ENCODE results near the gene UNC13D. TPM values are rescaled to one million over a fixed set of nuclear protein-coding genes. Genes with fewer than 3 reads are reported as not detected.

UNC13D gene
- total RNA-seq, 2 experiments from 2014 or later: 161 to 182 TPM

DNA sequence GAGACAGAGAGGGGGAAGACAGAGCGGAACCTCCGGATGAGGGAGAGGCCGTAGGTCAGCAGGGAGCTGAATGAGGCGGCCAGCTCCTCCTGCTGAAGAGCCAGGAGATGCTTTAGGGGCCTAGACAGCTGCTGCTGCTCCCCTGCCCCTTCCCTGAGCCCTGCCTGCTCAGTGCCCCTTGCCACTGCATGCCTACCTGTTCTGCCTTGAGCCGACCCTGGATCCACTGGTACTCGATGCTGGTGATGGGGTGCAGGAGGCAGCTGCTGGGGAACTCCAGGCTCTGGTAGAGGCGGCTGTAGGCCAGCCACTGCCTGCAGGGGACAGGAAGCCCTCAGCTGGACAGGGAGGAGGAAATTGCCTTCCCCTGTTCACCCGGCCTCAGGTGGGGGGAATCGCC is 7.6 kb downstream of the UNC13D start:
- H3K9me3 Mint-ChIP-seq: no peaks in the 10 kb centered on the region
- no peak overlapping the region for H3K4me3 Mint-ChIP-seq
- ChIA-PET POLR2A (no interaction called here), CTCF (interaction anchor here (0.5 to 5.2 kb wide), 6 partner anchors 10 to 470 kb away, joined by 3 to 48 read pairs (median 3); partner anchors contain the start of gene UNC13D)
- peaks cover 47% of the 10 kb centered on the region for H3K36me3 Mint-ChIP-seq (ENCODE audit: low read depth)
- no peak for DNase-seq
- H3K27me3 Mint-ChIP-seq: no peaks in the 10 kb centered on the region
- H3K4me1 Mint-ChIP-seq: peaks cover 30% of the 10 kb centered on the region
- H3K27ac Mint-ChIP-seq: no peak overlapping the region

DNA sequence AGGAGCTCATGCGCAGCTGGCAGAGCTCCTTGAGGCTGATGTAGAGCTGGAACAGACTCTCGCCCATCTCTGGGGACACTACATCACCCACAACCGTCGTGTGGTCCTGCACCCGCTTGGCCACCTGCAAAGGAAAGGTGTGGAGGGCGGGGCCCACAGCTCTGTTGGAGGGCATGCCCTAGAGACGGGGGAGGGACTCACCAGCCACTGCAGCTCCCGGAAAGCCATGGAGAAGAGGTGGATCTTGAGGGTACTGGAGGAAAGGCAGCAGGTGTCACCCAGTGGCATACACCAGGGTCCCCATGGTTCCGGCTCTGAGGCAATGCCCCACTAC is 8.6 kb downstream of the UNC13D start:
- peaks cover 30% of the 10 kb centered on the region for H3K4me1 Mint-ChIP-seq
- no peaks in the 10 kb centered on the region for H3K27me3 Mint-ChIP-seq
- H3K4me3 Mint-ChIP-seq: no peak overlapping the region
- H3K9me3 Mint-ChIP-seq: no peaks in the 10 kb centered on the region
- DNase-seq: no peak
- ChIA-PET POLR2A (no interaction called here), CTCF (interaction anchor here (0.8 to 5.2 kb wide), 3 partner anchors 11 to 26 kb away, joined by 3 to 48 read pairs (median 3); partner anchors contain the start of gene UNC13D)
- peaks cover 45% of the 10 kb centered on the region for H3K36me3 Mint-ChIP-seq (ENCODE audit: low read depth)
- H3K27ac Mint-ChIP-seq: no peak overlapping the region

DNA sequence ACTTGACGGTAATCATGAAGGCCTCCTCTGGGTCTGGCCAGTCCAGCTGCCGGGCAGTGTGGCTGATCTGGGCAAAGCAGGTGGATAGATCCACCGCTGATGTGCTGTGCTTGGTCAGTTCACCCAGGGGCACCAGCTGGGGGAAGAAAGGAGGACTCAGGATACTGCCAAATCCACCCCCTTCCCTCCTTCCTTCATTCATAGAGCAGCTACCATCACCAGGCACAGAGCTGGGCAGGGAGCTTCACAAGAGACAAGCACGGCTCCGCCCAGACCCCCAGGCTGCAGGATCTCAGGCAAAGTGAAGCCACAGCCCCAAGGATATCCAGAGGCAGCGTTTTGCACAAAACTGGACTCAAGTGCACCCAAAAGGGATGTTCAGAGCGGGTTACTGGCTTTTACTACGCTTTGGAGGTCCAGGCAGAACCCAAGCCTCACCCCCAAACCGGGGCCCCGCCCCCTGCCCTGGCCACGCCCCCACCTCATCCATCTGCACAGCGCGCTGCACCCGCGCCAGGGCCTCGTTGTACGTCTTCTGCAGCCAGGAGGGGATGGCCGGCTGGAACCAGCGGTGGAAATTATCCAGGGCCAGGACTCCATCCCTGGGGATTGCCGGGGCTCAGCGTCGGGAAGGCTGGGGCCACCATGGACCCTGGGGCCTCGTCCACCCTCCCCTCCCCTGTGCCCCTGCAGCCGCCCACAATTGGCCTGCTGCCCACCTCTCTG is 9.1 kb downstream of the UNC13D start:
- no peaks in the 10 kb centered on the region for H3K9me3 Mint-ChIP-seq
- POLR2A ChIA-PET: no interaction called here
- CTCF ChIA-PET: interaction anchor here (0.8 to 5.2 kb wide), 3 partner anchors 12 to 26 kb away, joined by 3 to 48 read pairs (median 3); partner anchors contain the start of gene UNC13D
- peaks cover 30% of the 10 kb centered on the region for H3K4me1 Mint-ChIP-seq
- no peak overlapping the region for H3K4me3 Mint-ChIP-seq
- no peak for DNase-seq
- H3K36me3 Mint-ChIP-seq (ENCODE audit: low read depth): peaks cover 46% of the 10 kb centered on the region
- peak overlapping the region; percentile 69 for H3K27ac Mint-ChIP-seq
- H3K27me3 Mint-ChIP-seq: no peaks in the 10 kb centered on the region

DNA sequence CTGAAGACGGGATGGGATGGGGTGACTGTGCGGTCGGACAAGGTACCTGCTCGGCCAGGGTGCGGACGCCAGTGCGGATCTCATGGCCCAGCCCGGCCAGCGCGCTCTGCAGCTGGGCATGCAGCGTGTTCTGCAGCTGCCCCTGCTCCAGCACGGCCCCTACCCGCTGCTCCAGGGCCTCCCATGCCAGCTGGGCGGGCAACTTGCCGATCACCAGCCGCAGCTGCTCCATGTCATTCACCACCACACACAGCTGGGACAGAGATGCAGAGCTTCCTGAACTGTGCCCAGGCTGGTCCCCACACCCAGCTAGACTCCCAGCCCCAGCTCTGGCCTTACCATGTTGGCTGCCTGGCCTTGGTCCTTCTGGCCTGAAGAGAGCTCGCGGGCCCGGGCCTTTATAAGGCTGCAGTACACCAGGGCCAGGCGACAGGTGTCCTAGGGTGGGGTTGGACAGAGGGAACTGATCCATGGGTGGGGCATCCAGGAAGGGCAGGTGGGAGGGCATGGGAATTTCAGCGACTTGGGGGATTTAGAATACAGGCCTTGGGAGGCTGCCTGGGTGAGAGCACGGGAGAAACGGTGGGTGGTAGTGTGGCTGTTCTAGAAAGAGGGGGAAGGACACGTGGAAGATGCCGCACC is 9.8 kb downstream of the UNC13D start:
- POLR2A ChIA-PET: interaction anchor here (1.4 kb wide), 1 partner anchor 55 kb away, joined by 4 read pairs; a partner anchor contains a TSS
- Mint-ChIP-seq H3K9me3 (no peaks in the 10 kb centered on the region), H3K27me3 (no peaks in the 10 kb centered on the region), H3K36me3 (ENCODE audit: low read depth) (peaks cover 48% of the 10 kb centered on the region), H3K4me1 (peaks cover 30% of the 10 kb centered on the region), H3K4me3 (no peak overlapping the region), H3K27ac (peak overlapping the region; percentile 91)
- DNase-seq: no peak
- CTCF ChIA-PET: interaction anchor here (5.2 kb wide), 1 partner anchor 13 kb away, joined by 48 read pairs; the partner anchor contains the start of gene UNC13D

DNA sequence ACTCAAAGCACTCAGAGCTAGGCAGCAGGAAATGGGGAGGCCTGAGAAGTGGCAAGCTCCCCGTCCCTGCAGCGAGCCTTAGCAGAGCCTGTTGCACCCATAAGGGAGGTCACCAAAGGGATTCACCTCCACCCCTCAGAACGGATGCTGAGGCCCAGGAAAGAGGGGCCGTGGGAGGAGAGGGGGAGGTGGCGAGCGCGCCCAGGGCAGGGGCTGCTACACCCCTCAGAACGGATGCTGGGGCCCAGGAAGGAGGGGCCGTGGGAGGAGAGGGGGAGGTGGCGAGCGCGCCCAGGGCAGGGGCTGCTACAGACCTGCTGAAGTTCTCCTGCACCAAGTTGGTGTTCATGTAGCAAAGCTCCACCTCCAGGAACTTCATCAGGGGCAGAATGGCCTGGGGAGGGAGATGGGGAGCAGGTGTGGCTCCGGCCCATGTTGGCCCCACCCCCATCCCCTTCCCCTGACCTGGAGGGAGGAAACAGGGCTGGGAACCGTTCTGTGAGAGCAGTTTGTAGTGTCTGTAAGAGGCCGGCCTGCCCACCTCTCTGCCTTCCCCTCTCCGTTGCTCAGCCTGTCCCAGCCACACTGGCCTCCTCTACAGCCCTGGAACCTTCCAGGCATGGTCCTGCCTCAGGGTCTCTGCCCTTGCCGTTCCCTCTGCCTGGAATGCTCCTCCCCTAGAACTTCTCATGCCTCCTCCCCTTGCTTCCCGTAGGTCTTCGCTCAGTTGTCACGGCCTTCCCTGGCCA is 11.4 kb downstream of the UNC13D start:
- Mint-ChIP-seq H3K9me3 (no peaks in the 10 kb centered on the region), H3K27me3 (no peaks in the 10 kb centered on the region), H3K36me3 (ENCODE audit: low read depth) (peaks cover 44% of the 10 kb centered on the region)

DNA sequence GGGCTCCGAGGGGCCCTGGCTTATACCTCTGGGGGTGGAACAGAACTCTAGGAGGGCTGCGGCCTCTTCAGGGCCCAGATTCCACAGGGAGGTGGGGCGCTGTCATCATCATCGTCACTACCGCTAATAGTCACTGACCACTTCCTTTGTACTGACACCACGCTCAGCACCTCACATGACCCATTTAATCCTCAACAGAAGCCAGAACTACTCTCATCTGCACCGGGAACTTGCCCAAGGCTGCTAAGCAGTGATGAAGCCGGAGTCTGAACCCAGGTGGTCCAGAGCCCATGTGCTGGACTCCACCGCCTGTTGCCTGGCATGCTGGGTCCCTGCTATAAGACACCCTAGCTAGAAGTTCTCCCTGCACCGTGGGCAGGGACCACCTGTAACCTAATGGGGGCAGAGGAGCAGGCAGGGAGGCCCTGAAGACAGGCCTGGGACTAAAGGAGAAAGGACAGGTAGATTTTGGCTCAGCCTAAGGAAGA is 12.0 kb downstream of the UNC13D start:
- H3K4me1 Mint-ChIP-seq: peaks cover 42% of the 10 kb centered on the region
- DNase-seq: peak; percentile 54
- CTCF ChIA-PET: interaction anchor here (1.6 to 5.2 kb wide), 3 partner anchors 15 to 46 kb away, joined by 3 to 48 read pairs (median 6); partner anchors contain the start of genes TRIM47, UNC13D and WBP2
- POLR2A ChIA-PET: interaction anchor here (1.0 to 1.6 kb wide), 2 partner anchors 23 to 56 kb away, joined by 4 to 5 read pairs; partner anchors contain the start of gene WBP2
- H3K27me3 Mint-ChIP-seq: no peaks in the 10 kb centered on the region
- peaks cover 40% of the 10 kb centered on the region for H3K36me3 Mint-ChIP-seq (ENCODE audit: low read depth)
- H3K27ac Mint-ChIP-seq: peak overlapping the region; percentile 91
- H3K4me3 Mint-ChIP-seq: peak overlapping the region; percentile 51
- no peaks in the 10 kb centered on the region for H3K9me3 Mint-ChIP-seq

More for the DNA sequence above, 11.4 kb downstream of the UNC13D start:
- POLR2A ChIA-PET: interaction anchor here (0.6 to 1.6 kb wide), 5 partner anchors 10 to 64 kb away, joined by 3 to 5 read pairs (median 4); partner anchors contain the start of genes TRIM65 and WBP2
- CTCF ChIA-PET: interaction anchor here (1.6 to 5.2 kb wide), 3 partner anchors 14 to 46 kb away, joined by 3 to 48 read pairs (median 6); partner anchors contain the start of genes TRIM47, UNC13D and WBP2
- Mint-ChIP-seq H3K27ac (peak overlapping the region; percentile 91), H3K4me3 (peak overlapping the region; percentile 51), H3K4me1 (peaks cover 37% of the 10 kb centered on the region)
- DNase-seq: peak; percentile 52

DNA sequence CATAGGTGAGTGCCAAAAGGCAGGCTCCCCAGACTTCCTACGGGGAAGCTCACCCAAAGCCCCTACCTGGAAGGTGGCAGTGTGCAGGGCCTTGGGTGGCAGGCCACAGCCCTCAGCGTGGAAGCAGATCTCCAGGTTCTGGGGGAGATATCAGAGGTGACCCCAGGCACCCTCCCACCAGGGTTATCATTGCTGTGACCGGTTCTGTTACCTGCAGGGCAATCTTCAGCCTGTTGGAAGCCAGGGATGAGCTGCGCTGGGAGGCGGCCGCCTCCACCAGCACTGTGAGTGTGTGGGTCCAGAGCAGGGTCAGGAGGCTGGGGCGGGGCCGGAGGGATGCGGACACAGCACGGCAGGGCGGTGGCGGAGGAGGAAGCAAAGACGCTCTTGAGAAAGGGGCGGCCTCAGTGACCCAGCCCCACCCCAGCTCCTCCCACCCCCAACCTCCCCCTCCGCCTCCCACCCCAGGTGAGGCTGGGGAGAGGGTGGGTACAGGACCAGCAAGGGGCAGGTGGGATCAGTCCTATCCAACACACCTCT is 13.1 kb downstream of the UNC13D start:
- peaks cover 48% of the 10 kb centered on the region for H3K4me1 Mint-ChIP-seq
- no peak for DNase-seq
- POLR2A ChIA-PET: no interaction called here
- H3K4me3 Mint-ChIP-seq: no peak overlapping the region
- H3K36me3 Mint-ChIP-seq (ENCODE audit: low read depth): peaks cover 42% of the 10 kb centered on the region
- no peaks in the 10 kb centered on the region for H3K9me3 Mint-ChIP-seq
- H3K27me3 Mint-ChIP-seq: no peaks in the 10 kb centered on the region
- CTCF ChIA-PET: interaction anchor here (1.0 to 1.9 kb wide), 7 partner anchors 13 to 37 kb away, joined by 3 to 10 read pairs (median 5); partner anchors contain the start of gene UNC13D
- peak overlapping the region; percentile 36 for H3K27ac Mint-ChIP-seq

DNA sequence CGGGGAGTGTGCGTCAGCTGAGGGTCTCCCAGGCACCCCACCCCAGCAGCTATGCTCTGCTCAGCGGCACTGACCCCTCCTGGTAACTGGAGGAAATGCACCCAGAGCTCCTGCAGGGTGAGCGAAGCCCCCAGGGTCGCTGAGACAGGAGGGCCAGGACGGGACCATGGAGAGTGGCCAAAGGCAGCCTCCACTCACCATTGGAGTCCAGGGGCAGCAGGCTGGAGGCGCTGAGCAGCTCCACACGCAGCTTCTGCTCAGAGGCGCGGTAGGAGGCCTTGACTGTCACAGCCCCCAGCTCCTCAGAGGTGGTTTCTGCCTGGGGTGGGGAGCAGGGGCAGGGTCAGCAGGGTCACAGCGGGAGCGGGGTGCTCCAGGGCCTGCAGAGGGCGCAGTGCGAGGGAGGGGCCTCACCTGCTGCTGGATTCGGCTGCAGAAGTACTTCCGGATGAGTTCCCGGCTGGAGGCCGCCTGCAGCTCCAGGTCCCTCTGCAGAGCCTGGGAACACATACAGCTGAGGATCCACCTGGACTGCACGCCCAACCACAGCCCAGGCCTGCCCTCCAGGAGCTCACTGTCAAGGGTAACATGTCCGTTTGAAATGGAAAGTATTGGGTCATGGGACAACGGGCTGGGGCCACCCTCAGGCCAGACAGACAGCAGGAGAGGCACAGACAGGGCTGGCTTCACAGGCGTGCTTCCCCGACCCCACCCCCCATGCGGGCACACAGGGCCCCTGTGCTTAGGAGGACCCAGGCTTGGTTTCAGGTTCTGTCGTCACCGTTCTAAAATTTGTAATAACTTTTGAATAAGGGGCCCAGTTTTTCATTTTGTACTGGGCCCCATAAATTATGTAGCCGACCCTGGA is 13.8 kb downstream of the UNC13D start:
- Mint-ChIP-seq H3K27me3 (no peaks in the 10 kb centered on the region), H3K4me3 (no peak overlapping the region), H3K4me1 (peaks cover 48% of the 10 kb centered on the region), H3K36me3 (ENCODE audit: low read depth) (peaks cover 42% of the 10 kb centered on the region), H3K9me3 (no peaks in the 10 kb centered on the region), H3K27ac (peak overlapping the region; percentile 64)
- peak; percentile 25 for DNase-seq
- POLR2A ChIA-PET: interaction anchor here (0.5 to 0.6 kb wide), 2 partner anchors 50 to 66 kb away, joined by 3 read pairs; no protein-coding TSS in a partner anchor
- CTCF ChIA-PET: interaction anchor here (0.5 to 1.9 kb wide), 21 partner anchors 9 to 225 kb away, joined by 3 to 10 read pairs (median 4); partner anchors contain the start of genes GALK1 and UNC13D

DNA sequence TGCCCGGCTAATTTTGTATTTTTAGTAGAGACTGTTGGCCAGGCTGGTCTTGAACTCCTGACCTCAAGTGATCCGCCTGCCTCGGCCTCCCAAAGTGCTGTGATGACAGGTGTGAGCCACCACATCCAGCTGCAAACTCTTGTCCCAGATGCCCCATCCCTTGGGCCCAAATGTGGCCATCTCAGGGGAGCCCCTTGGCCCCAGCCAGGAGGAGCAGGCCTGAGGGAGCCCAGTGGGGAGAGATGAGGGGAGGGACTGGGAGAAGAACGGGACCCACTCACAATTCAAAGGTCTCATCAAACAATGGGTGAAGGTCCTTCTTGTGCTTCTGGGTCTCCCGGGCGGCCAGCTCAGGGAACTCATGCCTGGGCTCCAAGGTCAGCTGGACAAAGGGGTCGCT is 14.5 kb downstream of the UNC13D start:
- POLR2A ChIA-PET: interaction anchor here (0.5 kb wide), 1 partner anchor 66 kb away, joined by 3 read pairs; no protein-coding TSS in a partner anchor
- Mint-ChIP-seq H3K27ac (peak overlapping the region; percentile 64), H3K4me1 (peaks cover 45% of the 10 kb centered on the region), H3K36me3 (ENCODE audit: low read depth) (peaks cover 40% of the 10 kb centered on the region), H3K9me3 (no peaks in the 10 kb centered on the region), H3K27me3 (no peaks in the 10 kb centered on the region), H3K4me3 (no peak overlapping the region)
- CTCF ChIA-PET: interaction anchor here (0.5 to 1.9 kb wide), 19 partner anchors 9 to 225 kb away, joined by 3 to 10 read pairs (median 4); partner anchors contain the start of genes GALK1 and UNC13D
- DNase-seq: no peak

DNA sequence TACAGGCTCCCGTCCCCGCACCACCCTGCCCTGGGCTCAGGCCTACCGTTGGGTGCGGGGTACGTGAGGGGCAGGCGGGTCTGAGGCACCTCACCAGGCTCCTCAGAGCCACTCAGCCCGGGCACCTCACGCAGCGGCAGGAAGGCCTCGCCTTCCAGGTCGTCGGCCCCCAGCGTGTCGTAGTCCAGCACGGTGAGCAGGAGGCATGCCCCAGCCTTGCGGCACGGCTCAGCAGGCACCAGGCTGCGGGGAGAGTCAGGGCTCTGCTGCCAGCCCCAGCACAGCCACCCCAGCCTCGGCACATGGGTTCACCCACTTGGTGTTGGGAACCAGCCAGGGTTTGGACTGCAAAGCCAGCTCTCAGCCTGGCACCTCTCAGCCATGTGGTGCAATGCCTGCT is 15.5 kb downstream of the UNC13D start:
- Mint-ChIP-seq H3K27ac (peak overlapping the region; percentile 5), H3K36me3 (ENCODE audit: low read depth) (peaks cover 31% of the 10 kb centered on the region), H3K27me3 (no peaks in the 10 kb centered on the region), H3K4me1 (peaks cover 36% of the 10 kb centered on the region), H3K4me3 (no peak overlapping the region), H3K9me3 (no peaks in the 10 kb centered on the region)
- CTCF ChIA-PET: interaction anchor here (0.7 kb wide), 1 partner anchor 11 kb away, joined by 3 read pairs; no protein-coding TSS in a partner anchor
- POLR2A ChIA-PET: interaction anchor here (0.5 kb wide), 1 partner anchor 140 kb away, joined by 3 read pairs; no protein-coding TSS in a partner anchor
- no peak for DNase-seq

DNA sequence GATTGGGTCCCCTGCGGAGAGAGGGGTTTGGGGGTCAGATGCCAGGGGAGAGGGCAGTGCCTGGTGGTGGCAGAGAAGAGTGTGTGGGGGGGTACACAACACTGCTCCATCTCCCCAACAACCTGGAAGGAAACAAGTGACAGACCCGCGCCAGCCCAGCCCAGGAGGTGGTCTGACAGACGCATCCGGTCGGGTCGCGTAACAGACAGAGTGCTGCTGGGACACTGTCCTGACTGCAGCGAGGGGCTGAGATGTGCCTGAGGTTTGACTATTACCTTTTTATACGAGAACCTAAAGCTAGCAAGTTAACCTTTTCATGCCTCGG is 16.2 kb downstream of the UNC13D start:
- no peaks in the 10 kb centered on the region for H3K27me3 Mint-ChIP-seq
- H3K9me3 Mint-ChIP-seq: no peaks in the 10 kb centered on the region
- H3K27ac Mint-ChIP-seq: peak overlapping the region; percentile 91
- H3K4me1 Mint-ChIP-seq: peaks cover 29% of the 10 kb centered on the region
- H3K36me3 Mint-ChIP-seq (ENCODE audit: low read depth): peaks cover 26% of the 10 kb centered on the region
- ChIA-PET POLR2A (interaction anchor here (0.5 kb wide), 1 partner anchor 139 kb away, joined by 3 read pairs; no protein-coding TSS in a partner anchor), CTCF (interaction anchor here (0.5 to 3.3 kb wide), 9 partner anchors 9 to 244 kb away, joined by 3 to 14 read pairs (median 4); no protein-coding TSS in a partner anchor)
- H3K4me3 Mint-ChIP-seq: peak overlapping the region; percentile 56
- DNase-seq: no peak

All from activated CD4-positive, alpha-beta T cell treated with anti-CD3 and anti-CD28 coated beads, Interleukin-2, amount 10 ng/mL, durations not matched to agents 7 days and 5 days (primary cell).